HG03159 (cell line): Measurements from ENCODE around the gene PARP15.
"Not testable (repeated sequence)": the region's sequence is repeated elsewhere in the genome, so short reads cannot be mapped to it uniquely, and the experiment has no call there.

ENCODE experiments used
- ATAC-seq: cut with Tn5 transposase; IDR thresholded peaks from one replicate; pipeline ENCODE4 v1.9.1; 2021; ENCODE audit warnings: mild to moderate bottlenecking, moderate library complexity; ENCODE audit not compliant: unreplicated experiment

Gene PARP15

GRCh38 chr3:122577409-122578031 is at the start of gene PARP15:
Gene PARP15 (plus strand): TSS chr3:122577650. CDS start chr3:122577668, 18 bp downstream.
- no peak for ATAC-seq

GRCh38 chr3:122530164-122530563 is 47.3 kb upstream of the PARP15 start:
- no peak for ATAC-seq

DNA sequence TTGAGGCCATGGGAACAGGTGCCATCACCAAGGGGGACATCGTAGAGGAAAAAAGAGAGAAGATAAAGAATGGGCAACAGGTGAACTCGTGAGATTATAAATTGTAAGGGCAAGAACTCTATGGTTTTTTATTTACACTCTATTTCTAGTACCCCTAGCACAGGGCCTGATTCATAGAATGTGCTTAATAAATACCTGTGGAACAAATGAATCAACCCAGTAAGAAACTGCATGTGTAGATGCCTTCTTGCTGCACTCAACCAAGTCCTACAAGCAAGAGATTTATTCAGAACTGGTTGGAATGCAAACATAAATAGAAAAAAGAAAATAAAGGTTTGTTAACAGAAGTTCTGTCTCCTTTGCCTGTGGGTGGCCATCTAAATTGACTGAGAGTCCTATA is 44.0 kb upstream of the PARP15 start:
- peak; percentile 15 for ATAC-seq

GRCh38 chr3:122533931-122534334 is 43.5 kb upstream of the PARP15 start:
- peak; percentile 98 for ATAC-seq

DNA sequence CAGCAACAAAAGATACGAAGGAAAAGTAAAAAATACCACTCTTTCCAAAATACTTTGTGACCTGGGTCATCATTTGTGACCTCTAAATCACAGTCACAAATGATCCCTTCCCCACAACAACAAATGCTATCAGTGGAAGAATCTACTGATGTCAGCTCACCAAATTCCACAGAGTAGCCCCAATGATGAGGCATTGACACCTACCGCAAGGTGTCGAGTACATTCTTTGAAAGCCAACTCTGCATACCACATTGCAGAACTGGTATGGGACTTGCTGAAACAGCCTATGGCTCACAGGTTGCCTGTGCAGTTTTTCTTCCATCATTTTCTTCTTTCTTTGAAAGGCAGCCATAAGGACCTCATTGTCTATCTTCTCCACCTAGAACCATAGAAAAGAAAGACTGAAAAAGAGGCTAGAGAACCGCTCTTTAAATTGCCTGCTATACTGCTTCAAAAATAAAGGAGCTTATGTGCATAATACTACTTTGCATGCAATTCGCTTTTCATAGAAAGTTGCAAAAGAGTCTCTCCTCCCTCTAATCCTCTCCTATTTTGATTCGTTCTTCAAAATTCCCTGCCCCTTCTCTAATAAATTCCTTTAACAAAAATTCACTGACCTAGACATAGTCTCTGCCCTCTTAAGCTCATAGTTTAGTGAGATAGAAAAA is 41.4 kb upstream of the PARP15 start:
- ATAC-seq = no peak

DNA sequence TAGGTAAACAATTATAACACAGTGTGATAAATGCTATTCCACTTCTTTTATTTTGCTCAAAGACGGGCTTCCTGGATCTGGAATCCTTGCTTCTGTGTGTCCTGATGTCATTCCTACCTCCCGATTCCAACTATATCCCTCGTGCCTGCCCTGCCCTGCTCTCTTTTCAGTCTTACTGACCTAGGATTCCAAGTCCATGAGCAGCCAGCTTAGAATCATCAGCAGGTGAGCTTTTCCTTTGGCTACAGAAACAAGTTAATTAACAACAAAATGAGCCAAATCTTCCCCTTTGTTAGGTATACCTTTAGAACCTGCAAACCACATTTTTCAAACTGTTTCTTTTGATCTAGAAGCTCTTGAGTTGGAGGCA is 40.8 kb upstream of the PARP15 start:
- ATAC-seq = no peak

GRCh38 chr3:122538956-122539490 is 38.4 kb upstream of the PARP15 start:
- ATAC-seq = no peak

GRCh38 chr3:122546151-122546550 is 31.3 kb upstream of the PARP15 start:
- ATAC-seq = no peak

DNA sequence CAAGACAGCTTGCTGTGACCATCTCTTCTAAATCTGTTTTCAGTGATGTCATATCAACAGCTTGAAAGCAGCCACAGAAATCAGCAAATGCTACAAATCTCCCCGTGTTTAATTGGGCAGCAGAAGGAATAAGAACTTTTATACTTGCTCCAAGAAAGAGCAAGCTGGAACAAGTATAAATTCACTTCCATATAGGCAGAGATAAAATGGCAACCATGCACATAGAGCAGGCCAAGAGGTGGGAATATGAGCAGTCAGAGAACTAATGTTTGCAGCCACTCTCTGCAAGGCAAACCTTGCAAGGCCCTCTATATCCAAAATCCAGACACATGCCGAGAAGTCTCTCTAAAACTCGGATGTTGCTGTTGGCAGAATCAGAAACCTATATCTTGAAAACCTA is 29.4 kb upstream of the PARP15 start:
- no peak for ATAC-seq

GRCh38 chr3:122548619-122549018 is 28.8 kb upstream of the PARP15 start:
- ATAC-seq = no peak

DNA sequence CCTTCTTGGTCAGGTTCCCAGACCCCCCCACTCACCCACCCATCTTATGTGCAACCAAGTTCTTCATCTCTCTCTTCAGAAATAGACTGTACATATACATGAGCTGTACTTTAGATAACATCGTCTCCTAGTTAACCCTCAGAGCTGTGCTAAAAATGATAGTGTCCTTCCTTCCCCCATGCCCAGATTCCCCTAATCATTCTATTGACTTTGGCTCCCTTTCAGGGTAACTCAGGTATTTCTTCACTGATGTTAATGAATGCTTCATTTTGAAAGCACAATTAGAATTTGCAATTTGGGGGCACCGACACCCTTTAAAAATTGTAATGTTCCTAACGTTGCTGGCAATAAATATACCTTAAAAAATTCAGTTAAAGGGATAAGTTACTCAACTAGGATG is 24.3 kb upstream of the PARP15 start:
- no peak for ATAC-seq

DNA sequence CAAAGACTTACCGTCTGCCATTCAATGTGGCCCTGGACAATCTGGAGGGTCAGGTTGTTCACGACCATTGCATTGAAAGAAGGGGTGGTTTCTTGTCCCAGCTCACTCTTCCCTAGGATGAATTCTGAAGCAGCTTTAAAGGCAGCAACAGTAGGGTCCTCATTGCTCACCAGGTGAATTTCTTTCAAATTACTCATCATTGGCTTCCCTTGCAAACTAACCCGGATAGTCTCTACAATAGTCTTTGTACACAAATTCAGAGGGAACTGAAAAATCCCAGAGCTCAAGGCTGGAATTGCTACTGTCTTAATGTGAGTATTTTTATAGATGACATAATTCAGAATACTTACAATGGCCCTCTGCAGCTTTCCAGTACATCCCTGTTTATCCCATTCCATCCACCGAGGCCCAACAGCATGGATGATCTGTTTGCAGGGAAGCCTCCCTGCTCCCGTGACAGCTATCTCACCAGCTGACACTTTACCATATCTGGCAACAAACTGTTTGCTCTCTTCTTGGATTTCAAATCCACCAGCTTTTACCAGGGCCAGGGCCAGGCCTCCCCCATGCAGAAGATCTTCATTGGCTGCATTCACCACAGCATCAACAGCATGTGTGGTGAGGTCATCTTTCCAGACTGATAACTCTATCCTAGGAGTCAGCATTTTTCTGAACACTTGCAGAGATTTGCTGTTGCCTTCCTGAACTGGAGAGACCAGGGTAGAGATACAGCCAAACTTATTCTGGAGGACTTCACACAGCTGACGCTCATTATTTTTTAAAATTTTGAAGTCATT is 22.0 kb upstream of the PARP15 start:
- ATAC-seq = no peak

GRCh38 chr3:122557356-122557755 is 20.1 kb upstream of the PARP15 start:
- no peak for ATAC-seq

DNA sequence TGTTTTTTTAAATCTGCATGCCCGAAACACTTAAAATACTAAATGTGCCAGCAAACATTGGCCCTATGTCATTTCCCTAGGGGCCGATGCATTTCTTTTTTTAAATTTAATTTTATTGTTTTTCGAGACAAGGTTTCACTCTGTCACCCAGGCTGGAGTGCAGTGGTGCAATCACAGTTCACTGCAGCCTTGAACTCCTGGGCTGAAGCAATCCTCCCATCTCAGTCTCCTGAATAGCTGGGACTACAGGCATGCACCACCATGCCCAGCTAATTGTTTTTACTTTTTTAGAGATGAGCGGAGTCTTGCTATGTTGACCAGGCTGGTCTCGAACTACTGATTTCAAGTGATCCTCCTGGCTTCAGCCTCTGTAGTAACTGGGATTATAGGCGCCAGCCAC is 18.8 kb upstream of the PARP15 start:
- ATAC-seq = no peak

GRCh38 chr3:122559906-122560305 is 17.5 kb upstream of the PARP15 start:
- ATAC-seq = no peak

DNA sequence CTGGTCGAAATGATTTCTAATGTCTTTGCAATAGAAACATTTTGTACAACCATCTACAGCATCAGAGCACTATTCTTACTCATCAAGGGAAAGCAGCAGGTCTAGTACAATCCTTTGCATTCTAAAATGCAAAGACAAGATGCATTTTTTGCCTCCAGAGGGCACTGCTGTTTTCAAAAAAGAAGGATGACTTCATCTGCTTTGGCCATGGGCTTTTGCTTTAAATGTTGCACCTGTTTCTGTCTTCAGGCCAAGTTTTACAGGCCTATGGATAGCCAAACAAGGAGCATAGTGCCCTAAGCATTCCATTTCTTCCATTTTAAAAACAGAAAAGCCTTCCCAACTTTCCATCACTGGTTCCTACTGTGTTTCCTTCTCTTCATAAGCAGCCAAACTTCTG is 16.8 kb upstream of the PARP15 start:
- ATAC-seq = no peak

- peak; percentile 3 for ATAC-seq
Measured at GRCh38 chr3:122562923-122563716, 14.3 kb upstream of the PARP15 start.

GRCh38 chr3:122563717-122564025 is 13.8 kb upstream of the PARP15 start:
- ATAC-seq = peak; percentile 18

DNA sequence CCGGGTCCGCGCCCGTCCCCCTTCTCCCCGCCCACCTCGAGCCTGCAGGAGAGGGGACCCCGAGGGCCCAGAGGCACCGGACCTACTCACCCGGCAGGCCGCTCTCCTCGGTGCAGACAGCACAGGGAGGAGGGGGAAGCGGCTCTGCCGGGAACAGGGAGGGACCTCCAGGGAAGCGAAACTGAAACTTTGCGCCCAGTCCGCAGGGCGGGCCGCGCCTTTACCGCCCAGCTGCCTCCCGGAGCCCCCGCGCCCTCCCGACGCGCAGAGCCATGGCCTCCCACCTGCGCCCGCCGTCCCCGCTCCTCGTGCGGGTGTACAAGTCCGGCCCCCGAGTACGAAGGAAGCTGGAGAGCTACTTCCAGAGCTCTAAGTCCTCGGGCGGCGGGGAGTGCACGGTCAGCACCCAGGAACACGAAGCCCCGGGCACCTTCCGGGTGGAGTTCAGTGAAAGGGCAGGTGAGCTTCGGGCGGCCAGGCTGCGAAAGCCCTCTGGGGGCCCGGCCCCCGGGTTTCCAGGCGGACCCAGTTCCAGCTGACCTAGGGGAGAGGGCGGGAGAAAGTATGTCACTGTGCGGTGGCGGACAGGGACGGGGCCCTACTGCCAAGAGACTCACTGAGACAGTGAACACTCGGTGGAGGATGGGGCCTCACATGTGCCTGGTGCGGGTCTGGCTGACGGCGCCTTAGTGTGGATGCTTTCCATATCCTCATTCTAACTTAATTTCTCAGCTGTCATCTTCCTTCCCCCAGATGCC is 13.1 kb upstream of the PARP15 start, which contains the start of the genes DTX3L and PARP9:
DTX3L (plus strand) TSS at position 184 of the 758 bp plus-strand sequence; CDS start at position 273, 89 bp downstream.
PARP9 (minus strand) TSS at position 146 of the 758 bp plus-strand sequence. CDS start 4,680 bp downstream, outside the sequence.
- ATAC-seq = peak; percentile 71

- ATAC-seq = not testable (repeated sequence)
Measured at GRCh38 chr3:122568131-122568530, 9.3 kb upstream of the PARP15 start.
